Chondrocyte (in vitro differentiated cells): Measurements from ENCODE around the gene ODC1. TPM values are rescaled to one million over a fixed set of nuclear protein-coding genes. Genes with fewer than 3 reads are reported as not detected.

Experiments used
- DNase-seq: peaks from one replicate; pipeline ENCODE4 v3.0.0; 2021; ENCODE audit warnings: mixed read lengths, low spot score
- H3K27ac Mint-ChIP-seq: one replicate; pipeline ENCODE4 v1.8.0; 2021; ENCODE audit warnings: mild to moderate bottlenecking, moderate library complexity, mixed read lengths; ENCODE audit not compliant: unreplicated experiment
- H3K27me3 Mint-ChIP-seq: 2 replicates; pipeline ENCODE4 v1.8.0; 2021; ENCODE audit warnings: low read depth, mixed read lengths
- H3K36me3 Mint-ChIP-seq: 2 replicates; pipeline ENCODE4 v1.8.0; 2021; ENCODE audit warnings: low read depth, mixed read lengths
- H3K4me1 Mint-ChIP-seq: 2 replicates; pipeline ENCODE4 v1.8.0; 2021; ENCODE audit warnings: low read depth, mild to moderate bottlenecking, mixed read lengths
- H3K4me3 Mint-ChIP-seq: one replicate; pipeline ENCODE4 v1.8.0; 2021; ENCODE audit warnings: mild to moderate bottlenecking, moderate library complexity, mixed read lengths; ENCODE audit not compliant: unreplicated experiment
- H3K9me3 Mint-ChIP-seq: 2 replicates; pipeline ENCODE4 v1.8.0; 2021; ENCODE audit warnings: low read depth, mixed read lengths
- CTCF ChIP-seq: fragments of 200-600 bp; sonication (generic); IDR thresholded peaks from 2 replicates; pipeline ENCODE4 v1.5.0; 2021; ENCODE audit warnings: antibody characterized with exemption, mild to moderate bottlenecking, moderate library complexity
- total RNA-seq: library from RNA; stranded (reverse); gene quantifications from 3 replicates; pipeline ENCODE4 v1.2.1, GENCODE V29; 2021

Gene ODC1
- total RNA-seq, 1 donor from 2014 or later: 65.3 TPM

GRCh38 chr2:10477443-10478297 is 29.5 kb upstream of the ODC1 start:
- no peak for TF ChIP-seq CTCF
- Mint-ChIP-seq H3K27ac (no peak overlapping the region), H3K4me3 (no peak overlapping the region), H3K9me3 (no peaks in the 10 kb centered on the region), H3K4me1 (no peaks in the 10 kb centered on the region), H3K27me3 (peaks cover 17% of the 10 kb centered on the region), H3K36me3 (no peaks in the 10 kb centered on the region)
- DNase-seq: peak; percentile 55

GRCh38 chr2:10476723-10477442 is 28.8 kb upstream of the ODC1 start:
- no peak overlapping the region for H3K4me3 Mint-ChIP-seq

GRCh38 chr2:10475811-10476660 is 27.9 kb upstream of the ODC1 start:
- Mint-ChIP-seq H3K27ac (no peak overlapping the region), H3K27me3 (peaks cover 8% of the 10 kb centered on the region), H3K4me1 (no peaks in the 10 kb centered on the region), H3K9me3 (no peaks in the 10 kb centered on the region), H3K36me3 (no peaks in the 10 kb centered on the region), H3K4me3 (no peak overlapping the region)
- TF ChIP-seq CTCF: no peak
- peak; percentile 47 for DNase-seq

More at GRCh38 chr2:10476723-10477442, 28.8 kb upstream of the ODC1 start:
- peak; percentile 55 for DNase-seq
- no peak for TF ChIP-seq CTCF
- Mint-ChIP-seq H3K27me3 (peaks cover 11% of the 10 kb centered on the region), H3K9me3 (no peaks in the 10 kb centered on the region), H3K27ac (no peak overlapping the region), H3K36me3 (no peaks in the 10 kb centered on the region), H3K4me1 (no peaks in the 10 kb centered on the region)

GRCh38 chr2:10475221-10475722 is 27.1 kb upstream of the ODC1 start:
- H3K4me3 Mint-ChIP-seq: no peak overlapping the region
- peak; percentile 88 for DNase-seq
- no peak for TF ChIP-seq CTCF
- H3K4me1 Mint-ChIP-seq: no peaks in the 10 kb centered on the region
- H3K9me3 Mint-ChIP-seq: no peaks in the 10 kb centered on the region
- peaks cover 2% of the 10 kb centered on the region for H3K27me3 Mint-ChIP-seq
- H3K36me3 Mint-ChIP-seq: no peaks in the 10 kb centered on the region
- H3K27ac Mint-ChIP-seq: no peak overlapping the region
